ENCODE measurements around the gene LDB3.
"Not testable (repeated sequence)": the region's sequence is repeated elsewhere in the genome, so short reads cannot be mapped to it uniquely, and the experiment has no call there.

LDB3 gene

DNA sequence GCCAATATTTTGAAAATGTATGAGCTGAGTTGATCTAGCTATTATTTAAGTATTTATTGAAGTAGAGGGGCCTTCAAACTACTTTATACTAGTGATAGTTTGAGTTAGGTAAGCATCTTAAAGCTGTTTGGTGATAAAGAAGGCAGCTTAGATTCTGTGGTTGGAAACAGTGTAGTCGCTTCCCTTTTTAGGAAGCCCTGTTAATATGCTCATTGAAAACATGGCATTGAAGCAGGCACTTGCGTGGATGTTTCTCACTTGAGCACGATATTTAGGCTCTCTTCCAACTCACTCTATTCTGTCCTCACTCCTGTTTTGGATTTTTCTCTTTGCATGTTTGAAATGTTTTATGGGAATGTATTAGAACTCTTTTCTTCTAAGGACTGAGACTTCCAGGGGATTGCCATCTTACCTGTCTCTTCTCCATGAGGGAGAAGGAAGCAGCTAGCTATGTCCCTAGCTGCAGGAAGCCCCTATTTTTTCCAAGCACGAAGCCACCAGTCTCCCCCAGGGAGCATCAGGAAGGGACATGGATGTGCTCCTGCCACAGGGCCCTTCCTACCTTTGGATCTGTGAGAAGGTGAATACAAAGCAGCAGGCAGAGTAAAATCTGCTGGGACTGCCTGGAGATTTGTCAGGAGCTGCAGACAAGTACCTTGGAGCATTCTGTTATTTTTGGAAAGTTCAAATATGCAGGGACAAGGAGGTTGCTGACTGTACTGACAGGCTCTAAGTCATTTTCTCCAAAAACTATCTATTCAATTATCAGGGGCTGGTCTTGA, 66.1 kb downstream of the LDB3 start:
- no peak for DNase-seq

DNA sequence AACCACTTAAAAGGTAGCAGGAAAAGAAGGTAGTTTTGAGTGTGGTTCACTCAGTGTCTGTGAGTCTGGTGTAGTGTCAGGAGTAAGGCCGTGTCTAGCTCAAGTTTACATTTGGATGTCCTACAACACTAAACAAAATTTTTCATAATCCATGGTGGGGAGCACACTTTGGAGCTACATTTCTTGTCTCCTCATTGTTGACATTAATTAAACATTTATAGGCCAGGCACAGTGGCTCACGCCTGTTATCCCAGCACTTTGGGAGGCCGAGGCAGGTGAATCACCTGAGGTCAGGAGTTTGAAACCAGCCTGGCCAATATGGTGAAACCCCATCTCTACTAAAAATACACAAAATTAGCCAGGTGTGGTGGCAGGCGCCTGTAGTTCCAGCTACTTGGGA, 67.0 kb downstream of the LDB3 start:
- not testable (repeated sequence) for DNase-seq

DNA sequence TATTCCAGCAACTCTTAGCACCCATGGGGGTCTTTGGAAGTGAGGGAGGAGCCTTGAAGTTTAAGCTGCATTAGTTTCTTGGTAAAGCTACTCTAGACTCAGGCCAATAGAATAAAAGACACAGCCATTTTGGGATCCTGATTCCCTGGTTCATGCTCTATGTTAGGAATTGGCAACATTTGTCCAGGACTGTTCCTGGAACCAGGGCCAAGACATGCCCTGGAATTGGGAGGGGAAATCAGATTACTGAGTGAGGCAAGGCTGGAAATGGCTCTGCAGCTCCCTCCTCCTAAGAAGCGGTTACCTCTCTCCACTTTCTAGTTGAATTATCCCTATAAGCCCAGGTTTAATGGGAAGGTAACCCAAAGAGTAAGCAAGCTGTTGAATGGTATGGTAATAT, 73.9 kb downstream of the LDB3 start:
- no peak for DNase-seq

DNA sequence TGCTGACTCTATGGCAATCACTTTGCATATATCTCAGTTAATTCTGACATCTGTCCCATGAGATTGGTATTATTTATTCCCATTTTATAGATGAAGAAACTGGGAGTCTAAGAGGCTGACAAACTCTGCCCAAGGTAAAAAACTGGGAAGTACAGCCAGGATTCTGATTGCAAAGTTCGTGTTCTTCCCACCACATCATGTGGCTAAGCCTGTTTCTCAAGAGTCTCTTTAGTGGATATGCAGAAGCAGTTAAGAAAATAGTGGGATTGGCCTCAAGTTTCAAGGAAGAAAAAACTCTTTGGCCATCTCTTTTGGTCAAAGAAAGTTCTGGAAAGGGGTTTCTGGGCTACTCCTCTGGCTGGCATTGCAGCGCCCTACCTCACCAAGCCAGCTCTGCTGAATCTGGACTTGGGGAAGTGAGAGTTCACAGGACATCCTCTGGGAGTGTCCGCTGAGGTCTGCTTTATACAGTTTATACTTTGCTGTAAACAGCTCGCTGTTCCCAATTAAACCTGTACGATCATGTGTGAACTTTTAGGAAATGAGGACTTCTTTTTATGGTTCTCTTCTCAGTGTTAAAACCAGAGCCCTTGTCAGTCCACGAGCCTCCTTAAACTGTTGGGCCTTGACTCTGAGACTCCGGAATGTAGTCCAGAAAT, 75.9 kb downstream of the LDB3 start:
- DNase-seq: no peak

DNA sequence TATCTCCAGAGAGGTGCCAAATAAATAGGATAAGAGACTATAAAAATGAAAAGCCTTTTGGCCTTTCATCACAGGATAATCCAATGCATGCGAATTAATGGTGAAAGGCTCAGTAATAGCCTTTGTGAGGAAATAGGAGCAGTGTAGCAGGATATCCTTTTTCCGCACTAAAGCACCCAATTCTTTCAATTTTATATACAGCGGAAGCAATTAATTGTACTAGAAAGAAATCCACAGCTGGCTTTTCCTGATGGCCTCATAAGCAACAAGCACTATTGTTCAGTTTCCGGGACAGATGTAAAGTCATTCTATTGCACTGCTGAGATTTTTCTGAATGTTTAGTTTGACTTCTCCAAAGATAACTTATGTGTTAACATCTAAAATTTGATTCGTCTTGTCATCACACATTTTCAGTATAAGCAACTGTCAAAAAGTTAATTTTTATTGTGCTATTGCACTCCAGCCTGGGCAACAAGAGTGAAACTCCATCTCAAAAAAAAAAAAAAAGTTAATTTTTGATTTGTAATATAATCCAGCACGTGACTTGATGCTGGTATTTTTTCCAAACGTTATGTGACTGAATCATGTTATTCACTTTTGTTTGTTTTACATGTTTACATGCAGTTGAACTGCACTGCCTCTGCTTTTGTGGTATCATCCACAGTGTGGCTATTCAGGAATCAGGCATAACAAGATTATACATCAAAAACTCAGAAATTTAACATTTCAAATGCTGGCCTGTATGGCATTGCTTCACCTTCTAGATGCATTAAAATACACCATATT, 79.7 kb downstream of the LDB3 start:
- no peak for DNase-seq

DNA sequence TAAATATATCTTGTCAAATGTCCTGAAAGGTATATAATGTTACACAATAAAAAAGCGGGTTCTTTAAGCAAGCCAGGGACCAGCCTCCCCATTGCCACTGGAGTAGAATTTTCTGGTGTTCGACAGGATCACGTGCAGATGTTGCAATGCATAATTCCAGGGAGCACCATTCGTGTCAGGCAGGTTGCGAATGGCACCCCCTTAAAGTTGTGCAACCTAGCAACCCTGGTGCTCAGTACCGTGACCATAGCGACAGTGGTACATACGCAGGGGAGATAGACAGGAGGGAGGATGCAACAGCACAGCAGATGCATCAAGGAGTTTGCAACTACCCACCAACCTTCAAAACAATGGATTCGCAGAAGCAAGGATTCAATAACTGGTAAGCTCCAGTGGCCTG, 81.5 kb downstream of the LDB3 start:
- no peak for DNase-seq

DNA sequence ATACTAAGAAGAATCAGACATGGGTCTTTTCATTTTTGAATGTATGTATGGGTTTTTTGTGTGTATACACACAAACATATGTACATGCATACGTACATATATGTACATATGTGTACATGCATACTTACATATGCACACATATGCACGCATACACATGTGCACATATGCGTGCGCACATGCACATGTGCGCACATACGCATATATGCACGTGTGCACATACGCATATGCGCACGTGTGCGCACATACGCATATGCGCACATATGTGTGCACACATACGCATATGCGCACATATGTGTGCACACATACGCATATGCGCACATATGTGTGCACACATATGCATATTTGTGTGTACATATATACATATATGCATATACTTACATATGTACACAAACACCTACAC, 83.2 kb downstream of the LDB3 start:
- DNase-seq: no peak

DNA sequence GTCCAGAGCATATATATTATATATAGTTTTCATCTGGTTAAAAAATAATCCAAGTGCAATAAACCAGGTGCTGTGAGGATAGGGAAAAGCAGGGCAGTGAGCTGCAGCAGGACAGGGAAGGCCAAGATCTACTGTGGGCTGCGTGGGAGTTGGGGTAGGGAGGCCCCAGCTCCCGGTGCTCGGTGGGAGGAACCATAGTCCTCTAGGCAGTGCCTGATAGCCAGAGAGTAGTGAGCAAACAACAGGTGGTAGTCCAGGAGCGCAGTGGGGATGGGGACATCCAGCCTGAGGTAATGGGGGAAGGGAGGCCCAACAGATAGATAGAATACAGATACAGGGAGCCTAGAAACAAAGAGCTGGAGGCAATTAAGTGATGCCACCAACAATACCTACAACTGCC, 84.0 kb downstream of the LDB3 start:
- DNase-seq: no peak

DNA sequence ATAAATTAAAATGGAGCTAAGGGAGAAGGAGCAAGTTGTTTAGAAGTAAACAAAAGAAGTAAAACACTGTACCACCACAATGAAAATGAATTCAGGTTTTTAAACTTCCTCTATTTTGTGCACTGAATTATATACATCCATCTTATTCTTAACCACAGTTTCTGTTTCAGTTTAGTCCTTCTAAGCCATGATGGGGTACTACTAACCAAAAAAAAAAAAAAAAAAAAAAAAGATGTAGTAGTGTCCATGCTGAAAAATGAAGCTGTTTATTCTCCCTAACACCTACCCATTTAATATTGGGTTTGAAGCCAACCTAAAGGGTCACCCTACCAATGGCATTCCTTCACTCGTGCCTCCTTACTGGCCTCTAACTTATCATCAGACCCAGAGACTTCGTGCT, 84.7 kb downstream of the LDB3 start:
- DNase-seq: no peak

DNA sequence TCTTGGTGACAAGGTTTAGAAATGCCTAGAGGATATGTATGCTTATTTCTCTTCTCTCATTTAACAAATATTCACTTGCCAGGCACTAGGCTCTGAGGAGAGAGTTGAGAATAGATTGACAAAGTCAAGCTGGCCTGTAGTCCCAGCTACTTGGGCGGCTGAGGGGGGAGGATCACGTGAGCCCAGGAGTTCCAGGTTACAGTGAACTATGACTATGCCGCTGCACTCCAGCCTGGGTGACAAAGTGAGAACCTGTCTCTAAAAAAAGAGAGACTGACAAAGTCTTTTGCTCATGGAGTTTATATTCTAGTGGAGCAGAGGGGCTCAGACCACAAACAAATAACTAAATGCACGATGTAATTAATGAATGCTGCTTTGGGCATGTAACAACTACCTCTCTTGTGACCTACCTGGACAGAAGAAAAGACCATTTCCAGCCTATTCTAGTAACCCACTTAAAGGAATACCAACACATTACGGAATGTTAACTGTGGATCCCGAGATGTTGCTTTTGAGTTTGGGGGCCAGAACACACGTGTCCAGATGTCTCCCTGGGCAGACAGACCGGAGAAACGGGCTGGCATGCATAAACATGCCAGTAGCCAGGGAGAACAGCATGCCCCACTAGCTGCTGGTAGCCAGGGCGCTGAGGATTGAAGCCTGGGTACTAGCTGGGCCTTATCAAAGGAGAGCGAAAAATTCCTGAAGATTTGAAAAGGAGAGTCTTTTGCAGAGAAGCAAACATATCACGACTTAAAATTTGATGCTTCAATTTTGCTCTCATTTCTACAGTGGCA, 85.5 kb downstream of the LDB3 start:
- DNase-seq: no peak

DNA sequence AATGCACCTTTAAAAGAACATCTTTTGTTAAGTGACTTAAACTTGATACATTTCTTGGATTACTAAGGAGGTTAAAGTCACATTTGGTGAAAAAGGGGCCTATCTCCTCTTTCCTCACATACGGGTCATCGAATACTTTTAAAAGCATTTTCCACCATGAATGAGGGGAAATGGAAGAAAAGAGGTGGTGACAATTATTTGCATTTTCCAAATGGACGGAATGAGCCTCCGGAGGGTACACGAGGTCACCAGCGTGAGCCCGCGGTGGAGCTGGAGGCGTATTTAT, 87.1 kb downstream of the LDB3 start:
- peak in 1 of 2 experiments; percentile 45 for DNase-seq

DNA sequence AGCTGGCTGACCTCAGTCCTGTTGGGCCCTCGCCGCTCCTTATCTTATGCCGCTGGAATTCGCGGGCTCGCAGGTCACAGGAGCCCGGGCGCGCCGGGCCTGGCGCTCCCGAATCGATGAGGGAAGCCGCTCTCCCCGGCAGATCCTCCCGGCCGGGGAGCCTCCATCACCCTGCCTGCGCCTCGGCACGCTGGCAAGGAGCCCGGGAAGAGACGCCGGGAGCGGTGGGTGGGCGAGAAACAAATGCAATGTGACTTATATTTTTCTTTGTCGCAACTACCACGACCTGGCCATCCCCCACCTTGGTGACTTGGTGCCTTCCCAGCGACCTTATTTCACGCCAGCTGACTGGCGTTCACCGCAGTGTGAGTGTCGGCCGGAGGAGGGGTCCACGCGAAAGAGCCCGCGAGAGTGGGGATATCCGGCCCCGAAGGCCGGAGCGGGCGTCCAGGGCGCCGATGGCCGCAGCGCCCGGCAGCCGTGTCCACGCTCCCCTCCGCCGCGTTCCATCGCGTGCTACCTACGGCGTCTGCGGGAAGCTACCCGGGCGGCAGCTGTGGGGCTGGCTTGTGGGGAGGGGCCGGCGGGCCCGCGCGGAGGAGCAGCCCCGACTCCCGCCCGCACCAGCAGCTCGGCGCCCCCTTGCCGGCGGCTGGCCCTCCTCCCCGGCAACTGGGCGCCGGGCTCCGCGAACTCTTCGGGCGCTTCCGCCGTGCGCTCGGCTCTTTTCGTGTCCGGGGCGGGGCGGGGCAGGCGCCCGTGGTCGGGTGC, 87.6 kb downstream of the LDB3 start:
- peak; percentile 58 to 75 for DNase-seq

DNA sequence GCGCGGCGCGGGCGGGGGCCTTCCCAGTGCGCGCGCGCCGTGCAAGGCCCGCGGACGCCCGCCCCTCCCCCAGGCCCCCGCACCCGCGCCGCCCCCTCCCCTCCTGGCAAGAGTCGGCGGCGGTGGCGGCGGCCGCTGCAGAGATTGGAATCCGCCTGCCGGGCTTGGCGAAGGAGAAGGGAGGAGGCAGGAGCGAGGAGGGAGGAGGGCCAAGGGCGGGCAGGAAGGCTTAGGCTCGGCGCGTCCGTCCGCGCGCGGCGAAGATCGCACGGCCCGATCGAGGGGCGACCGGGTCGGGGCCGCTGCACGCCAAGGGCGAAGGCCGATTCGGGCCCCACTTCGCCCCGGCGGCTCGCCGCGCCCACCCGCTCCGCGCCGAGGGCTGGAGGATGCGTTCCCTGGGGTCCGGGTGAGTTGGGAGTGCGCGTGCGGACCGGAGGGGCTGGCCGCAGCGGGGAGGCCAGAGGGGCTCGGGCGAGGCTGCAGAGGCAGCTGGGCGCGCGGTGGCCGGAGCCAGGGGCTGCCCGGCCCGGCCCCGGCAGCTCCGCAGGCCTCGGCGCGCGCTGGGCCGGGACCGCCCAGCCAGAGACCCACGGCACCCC, 88.3 kb downstream of the LDB3 start, which contains the start of gene BMPR1A:
BMPR1A (plus strand) TSS at position 109 of the 602 bp plus-strand sequence. CDS start 119,400 bp downstream, outside the sequence.
- no peak for DNase-seq

DNA sequence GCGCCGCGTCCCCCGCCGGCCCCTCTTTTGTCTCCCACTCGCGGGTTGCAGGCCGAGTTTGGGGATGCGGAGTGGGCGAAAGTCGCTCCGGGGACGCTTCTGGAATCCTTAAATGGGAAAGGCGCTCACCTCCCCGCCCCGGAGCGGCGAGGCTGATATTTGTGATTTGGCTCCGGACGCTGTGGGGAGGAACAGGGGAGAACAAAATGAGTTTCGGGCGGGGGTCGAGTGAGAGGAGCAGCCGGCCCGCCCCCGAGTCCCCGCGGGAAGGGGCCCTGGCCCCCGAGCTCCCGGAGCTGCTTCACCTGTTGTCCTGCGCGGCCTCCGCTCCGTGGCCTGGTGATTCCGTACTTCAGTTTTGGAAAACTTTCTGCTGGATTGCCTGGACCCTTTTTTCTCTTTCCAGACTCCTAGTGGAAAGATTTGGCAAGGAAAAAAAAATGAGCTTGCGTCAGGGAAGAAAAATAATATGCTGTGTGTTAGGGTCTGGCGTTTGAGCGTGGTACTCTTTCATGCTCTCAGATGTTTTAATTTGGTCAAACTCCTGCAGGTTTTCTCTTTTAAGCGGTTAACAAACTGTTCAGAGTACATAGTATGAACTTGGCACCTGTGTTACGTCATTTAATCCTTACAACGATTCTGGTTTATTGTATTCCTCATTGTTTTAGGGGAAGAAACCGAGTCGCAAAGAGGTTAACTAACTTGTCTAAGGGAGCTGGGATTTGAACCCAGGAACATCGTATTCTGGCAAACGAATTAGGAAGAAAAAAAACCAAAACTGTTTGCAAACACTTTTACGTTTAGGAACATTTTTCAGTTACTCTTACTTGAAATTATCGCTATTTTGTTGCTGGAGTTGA, 89.0 kb downstream of the LDB3 start:
- peak; percentile 11 to 46 for DNase-seq

DNA sequence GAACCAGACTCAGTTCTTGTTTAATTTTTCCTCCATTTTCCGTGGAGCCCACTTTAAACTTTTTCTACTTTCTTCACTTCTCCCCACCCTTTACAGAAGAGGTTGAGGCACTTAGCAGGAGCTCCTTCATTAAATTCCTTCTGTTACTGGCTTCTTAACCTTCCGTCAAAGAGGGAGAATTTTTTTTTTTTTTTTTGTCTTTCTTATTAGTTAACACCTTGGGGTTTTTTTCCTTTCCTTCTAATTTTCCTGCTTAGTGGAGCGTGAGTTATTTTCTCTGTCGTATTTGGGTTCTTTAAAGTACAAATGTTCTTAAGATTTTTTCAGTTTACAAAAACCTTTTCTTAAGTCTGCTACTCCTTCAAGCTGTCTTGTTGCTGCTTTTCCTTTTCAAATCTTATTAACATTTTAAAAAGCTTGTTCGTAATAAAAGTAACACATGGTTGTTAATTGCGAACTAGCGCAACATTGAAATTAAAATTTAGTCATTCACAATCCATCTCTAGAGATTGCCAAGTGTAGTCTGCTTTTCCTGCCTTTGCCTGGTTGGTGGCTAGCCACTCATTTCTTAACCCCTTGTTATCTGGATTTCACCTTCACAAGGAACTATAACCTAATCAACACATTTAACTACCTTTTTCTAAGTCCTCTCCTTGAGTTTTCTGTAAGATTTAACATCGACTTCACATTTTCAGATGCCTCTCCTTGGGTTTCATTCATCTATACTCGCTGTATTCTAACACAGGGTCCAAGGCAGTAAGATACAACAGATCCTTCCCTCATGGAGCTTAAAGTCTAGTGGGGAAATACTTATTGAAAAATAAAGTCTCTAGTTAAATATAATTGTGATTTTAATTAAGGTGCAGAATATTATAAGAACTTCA, 90.1 kb downstream of the LDB3 start:
- no peak for DNase-seq

DNA sequence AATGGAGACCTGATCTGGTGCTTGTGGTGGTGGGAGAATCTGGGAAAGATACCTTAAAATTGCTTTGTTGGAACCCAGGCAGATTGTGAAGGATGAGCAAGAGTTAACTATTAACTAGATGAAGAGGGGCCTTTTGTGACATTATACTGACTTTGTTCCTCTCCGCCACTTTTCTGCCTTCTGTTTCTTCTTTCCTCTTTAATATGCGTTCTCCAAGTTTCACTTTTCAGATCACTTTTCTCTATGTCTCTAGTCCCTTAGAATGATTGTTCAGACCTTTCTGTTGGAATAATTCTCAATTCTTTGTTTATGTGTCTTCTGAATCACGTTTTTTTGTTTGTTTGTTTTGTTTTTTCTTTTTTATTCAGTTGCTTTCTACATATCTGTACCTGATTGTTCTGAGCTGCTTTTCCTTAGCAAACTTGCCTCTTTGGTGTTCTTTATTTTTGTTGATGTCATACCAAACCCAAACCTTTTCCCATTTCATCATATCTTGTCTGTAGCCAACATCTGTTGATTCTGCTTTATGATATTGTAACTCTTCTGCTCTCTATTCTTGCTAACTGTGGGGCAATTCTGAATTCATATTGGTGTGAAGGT, 90.9 kb downstream of the LDB3 start:
- DNase-seq: no peak

DNA sequence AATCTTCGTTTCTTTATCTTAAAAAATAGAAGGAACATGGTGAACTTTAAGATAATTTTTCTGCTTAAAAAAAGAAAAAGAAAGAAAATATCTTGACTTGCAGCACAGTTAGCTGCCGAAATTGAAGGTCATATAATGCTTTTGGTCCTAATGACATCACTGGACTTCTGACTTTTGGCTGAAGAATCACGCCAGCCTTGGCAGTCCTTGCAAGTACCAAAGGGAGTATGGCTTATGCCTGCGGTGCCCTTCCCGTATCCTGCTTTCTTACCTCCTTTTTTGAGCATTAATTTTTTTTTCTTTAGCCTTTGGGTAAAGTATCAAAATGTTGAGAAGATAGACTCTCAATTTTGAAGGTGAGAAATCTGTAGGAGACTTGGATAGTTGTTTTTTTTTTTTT, 95.1 kb downstream of the LDB3 start:
- no peak for DNase-seq

DNA sequence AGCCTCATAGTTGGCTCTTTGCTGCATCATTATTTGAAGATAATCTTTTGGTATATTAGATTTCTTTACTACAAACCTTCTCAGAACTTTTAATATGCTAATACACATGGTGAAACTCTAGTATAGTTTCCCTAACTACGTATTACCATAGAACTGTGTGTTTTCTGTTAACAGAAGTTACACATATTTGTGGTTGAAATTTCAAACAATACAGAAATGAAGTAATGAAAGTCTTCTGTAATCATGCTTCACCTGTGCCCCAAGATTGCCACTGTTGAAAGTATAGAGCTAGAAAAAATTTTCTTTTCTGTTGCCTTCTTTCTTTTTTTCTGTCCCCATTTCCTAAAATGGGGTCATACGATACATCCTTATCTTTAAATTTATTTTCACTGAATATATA, 97.2 kb downstream of the LDB3 start:
- DNase-seq: no peak

DNA sequence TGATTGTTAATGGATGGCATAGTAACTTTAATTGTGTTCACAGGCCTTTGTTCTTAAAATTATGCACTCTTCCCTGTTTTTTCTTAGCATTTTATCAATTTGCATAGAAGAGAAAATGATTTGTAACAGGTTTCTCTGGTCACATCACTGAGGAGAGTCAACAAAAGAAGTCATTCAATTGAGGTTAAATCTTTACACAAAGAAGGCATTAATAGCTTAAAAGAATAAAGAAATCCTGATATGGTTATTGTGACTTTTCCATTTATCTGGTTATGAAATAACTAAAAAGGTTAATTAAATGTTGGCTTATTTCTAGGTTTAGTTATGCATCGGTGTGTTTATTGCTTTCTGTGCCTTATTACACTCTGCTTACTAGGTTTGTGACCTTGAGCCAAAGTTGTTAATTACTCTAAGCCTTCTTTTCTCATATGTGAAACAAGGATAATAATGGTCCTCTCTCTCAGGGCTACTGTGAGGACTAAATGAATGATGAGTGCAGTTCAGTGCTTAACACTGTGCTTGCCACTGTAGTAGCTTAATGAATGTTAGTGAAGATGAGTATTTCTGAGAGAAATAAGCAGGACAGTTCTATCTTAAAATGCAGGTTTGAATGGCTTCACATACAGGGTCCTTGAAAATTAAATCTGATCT, 100.2 kb downstream of the LDB3 start:
- no peak for DNase-seq
